H1 (cell line): ENCODE results near the gene PLXNA4.

ENCODE experiments used
- CTCF ChIP-seq, 3 experiments: IDR thresholded peaks; 1 replicate in 2 of 3; 2 replicates in 1 of 3; pipeline versions ENCODE4 v1.5.1 to v1.6.1; 2011; ENCODE audit warnings: low read length in 3 of 3, mild to moderate bottlenecking in 3 of 3, inconsistent platforms in 2 of 3, low read depth in 1 of 3, moderate library complexity in 1 of 3; ENCODE audit not compliant: insufficient read depth in 1 of 3; ENCODE audit errors: control extremely low read depth in 1 of 3
- RAD21 ChIP-seq, 2 experiments: IDR thresholded peaks in 1 of 2; conservative IDR thresholded peaks in 1 of 2; 2 replicates each; pipeline ENCODE4 v1.6.1; 2011; ENCODE audit warnings: low read depth in 2 of 2, low read length in 2 of 2, improper control_type of control experiment in 1 of 2, inconsistent platforms in 1 of 2, mild to moderate bottlenecking in 1 of 2, moderate library complexity in 1 of 2
- SP2 ChIP-seq: IDR thresholded peaks from 2 replicates; pipeline ENCODE4 v1.6.1; 2012; ENCODE audit warnings: mild to moderate bottlenecking, low read length, inconsistent platforms
- SUZ12 ChIP-seq: fragments of 200-600 bp; sonication (generic); IDR thresholded peaks from 2 replicates; pipeline ENCODE4 v1.6.1; 2012; ENCODE audit warnings: mild to moderate bottlenecking, inconsistent platforms, low read length, moderate library complexity, mixed read lengths

- TF ChIP-seq CTCF (IDR thresholded peaks at IDR 0.05; ENCODE audit: control extremely low read depth in 1 of 3, insufficient read depth in 1 of 3, low read depth in 1 of 3, low read length in 3 of 3) (no peak), SP2 (no peak), SUZ12 (no peak), RAD21 (IDR thresholded peaks at IDR 0.05 in 1 of 2, conservative IDR thresholded peaks at IDR 0.05 in 1 of 2; ENCODE audit: low read depth in 2 of 2, low read length in 2 of 2) (no peak)
These were observed 11.4 kb downstream of the PLXNA4 start for GRCh38 chr7:132564849-132565248.
